ENCODE measurements around the gene ABCD3.
"Not testable (repeated sequence)": the region's sequence is repeated elsewhere in the genome, so short reads cannot be mapped to it uniquely, and the experiment has no call there.

Gene ABCD3

GRCh38 chr1:94440088-94440487, 21.9 kb downstream of the ABCD3 start:
- Histone ChIP-seq H3K27me3 (no peaks in the 10 kb centered on the region), H3K4me3 (no peak overlapping the region), H3K36me3 (no peaks in the 10 kb centered on the region), H3K9me3 (peaks cover 0 to 6% (median 3%) of the 10 kb centered on the region in 3 donors), H3K4me1 (no peaks in the 10 kb centered on the region), H3K27ac (no peak overlapping the region)
- DNase-seq, result no peak
- intact Hi-C loops (cut with DNase I; ENCODE audit: low total_unique reads), result no loop called here
- TF ChIP-seq, protein P1, sequence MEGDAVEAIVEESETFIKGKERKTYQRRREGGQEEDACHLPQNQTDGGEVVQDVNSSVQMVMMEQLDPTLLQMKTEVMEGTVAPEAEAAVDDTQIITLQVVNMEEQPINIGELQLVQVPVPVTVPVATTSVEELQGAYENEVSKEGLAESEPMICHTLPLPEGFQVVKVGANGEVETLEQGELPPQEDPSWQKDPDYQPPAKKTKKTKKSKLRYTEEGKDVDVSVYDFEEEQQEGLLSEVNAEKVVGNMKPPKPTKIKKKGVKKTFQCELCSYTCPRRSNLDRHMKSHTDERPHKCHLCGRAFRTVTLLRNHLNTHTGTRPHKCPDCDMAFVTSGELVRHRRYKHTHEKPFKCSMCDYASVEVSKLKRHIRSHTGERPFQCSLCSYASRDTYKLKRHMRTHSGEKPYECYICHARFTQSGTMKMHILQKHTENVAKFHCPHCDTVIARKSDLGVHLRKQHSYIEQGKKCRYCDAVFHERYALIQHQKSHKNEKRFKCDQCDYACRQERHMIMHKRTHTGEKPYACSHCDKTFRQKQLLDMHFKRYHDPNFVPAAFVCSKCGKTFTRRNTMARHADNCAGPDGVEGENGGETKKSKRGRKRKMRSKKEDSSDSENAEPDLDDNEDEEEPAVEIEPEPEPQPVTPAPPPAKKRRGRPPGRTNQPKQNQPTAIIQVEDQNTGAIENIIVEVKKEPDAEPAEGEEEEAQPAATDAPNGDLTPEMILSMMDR (IDR thresholded peaks at IDR 0.05), result no peak

DNA sequence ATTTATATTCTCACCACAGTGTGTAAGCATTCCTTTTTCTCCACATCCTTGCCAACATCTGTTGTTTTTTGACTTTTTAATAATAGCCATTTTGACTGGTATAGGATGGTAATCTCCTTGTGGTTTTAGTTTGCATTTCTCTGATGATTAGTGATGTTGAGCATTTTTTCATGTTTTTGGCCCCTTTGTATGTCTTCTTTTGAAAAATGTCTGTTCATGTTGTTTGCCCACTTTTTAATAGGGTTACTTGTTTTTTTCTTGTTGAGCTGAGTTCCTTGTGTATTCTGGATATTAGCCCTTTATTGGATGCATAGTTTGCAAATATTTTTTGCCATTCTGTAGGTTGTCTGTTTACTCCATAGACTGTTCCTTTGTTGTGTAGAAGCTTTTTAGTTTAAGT, 24.9 kb downstream of the ABCD3 start:
- H3K9me3 ChIP-seq; H3K27me3 ChIP-seq; H3K27ac ChIP-seq; H3K36me3 ChIP-seq; H3K4me3 ChIP-seq; DNase-seq; intact Hi-C loops (cut with DNase I; ENCODE audit: low total_unique reads); H3K4me1 ChIP-seq: not testable (repeated sequence)

- H3K27ac ChIP-seq; H3K4me3 ChIP-seq; intact Hi-C loops (cut with DNase I; ENCODE audit: low total_unique reads); H3K4me1 ChIP-seq; H3K27me3 ChIP-seq; DNase-seq: not testable (repeated sequence)
- Histone ChIP-seq H3K9me3 (peaks cover 0 to 23% (median 9%) of the 10 kb centered on the region in 3 donors), H3K36me3 (peaks cover 9 to 12% (median 9%) of the 10 kb centered on the region in 3 donors)
Observed at GRCh38 chr1:94444819-94445218, 26.6 kb downstream of the ABCD3 start.

GRCh38 chr1:94445733-94446132, 27.5 kb downstream of the ABCD3 start:
- H3K4me3 ChIP-seq; H3K27ac ChIP-seq; H3K27me3 ChIP-seq; H3K4me1 ChIP-seq; intact Hi-C loops (cut with DNase I; ENCODE audit: low total_unique reads); DNase-seq: not testable (repeated sequence)
- H3K36me3 ChIP-seq, result peaks cover 17 to 21% (median 18%) of the 10 kb centered on the region in 3 donors
- H3K9me3 ChIP-seq, result peaks cover 0 to 32% (median 18%) of the 10 kb centered on the region in 3 donors

- H3K27ac ChIP-seq; DNase-seq; H3K4me3 ChIP-seq; H3K27me3 ChIP-seq; H3K4me1 ChIP-seq; intact Hi-C loops (cut with DNase I; ENCODE audit: low total_unique reads): not testable (repeated sequence)
- peaks cover 17 to 25% (median 18%) of the 10 kb centered on the region in 3 donors for H3K36me3 ChIP-seq
- H3K9me3 ChIP-seq, result peaks cover 0 to 35% (median 20%) of the 10 kb centered on the region in 3 donors
Observed at GRCh38 chr1:94446177-94446576, 28.0 kb downstream of the ABCD3 start.

- intact Hi-C loops (cut with DNase I; ENCODE audit: low total_unique reads); H3K4me3 ChIP-seq; H3K27ac ChIP-seq; H3K27me3 ChIP-seq; H3K4me1 ChIP-seq; DNase-seq: not testable (repeated sequence)
- peaks cover 0 to 35% (median 20%) of the 10 kb centered on the region in 3 donors for H3K9me3 ChIP-seq
- H3K36me3 ChIP-seq, result peaks cover 17 to 42% (median 18%) of the 10 kb centered on the region in 3 donors
Observed at GRCh38 chr1:94448741-94449140, 30.6 kb downstream of the ABCD3 start.

GRCh38 chr1:94456736-94457135, 38.5 kb downstream of the ABCD3 start:
- intact Hi-C loops (cut with DNase I; ENCODE audit: low total_unique reads), result no loop called here
- no peaks in the 10 kb centered on the region for H3K27me3 ChIP-seq

DNA sequence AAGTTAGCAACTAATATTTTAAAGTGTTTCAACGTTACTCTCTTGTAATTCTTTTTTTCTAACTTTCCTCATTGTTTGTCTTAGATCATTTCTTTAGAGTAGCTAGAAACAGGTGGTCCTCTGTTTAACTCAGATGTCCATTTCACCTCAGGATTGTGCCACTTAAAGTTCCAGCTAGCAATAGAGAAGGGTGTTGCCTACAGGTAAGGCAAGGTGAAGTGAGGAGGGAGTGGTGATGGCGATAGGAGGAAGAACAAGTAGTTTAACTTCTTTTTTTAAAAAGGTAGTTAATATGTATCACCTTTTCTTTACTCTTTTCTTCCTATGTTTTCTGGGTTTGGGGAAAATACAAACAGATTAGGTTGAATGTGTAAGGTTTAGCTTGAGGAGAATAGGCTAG, 44.4 kb downstream of the ABCD3 start:
- TF ChIP-seq, protein P1 (IDR thresholded peaks at IDR 0.05), result no peak

More at GRCh38 chr1:94456736-94457135, 38.5 kb downstream of the ABCD3 start:
- H3K4me3 ChIP-seq, result no peak overlapping the region
- TF ChIP-seq, protein P1 (IDR thresholded peaks at IDR 0.05), result no peak
- no peak overlapping the region for H3K27ac ChIP-seq
- DNase-seq, result no peak
- no peaks in the 10 kb centered on the region for H3K9me3 ChIP-seq
- H3K36me3 ChIP-seq, result peaks cover 0 to 19% (median 19%) of the 10 kb centered on the region in 3 donors
- H3K4me1 ChIP-seq, result no peaks in the 10 kb centered on the region

More for the DNA sequence above, 44.4 kb downstream of the ABCD3 start:
- H3K9me3 ChIP-seq, result no peaks in the 10 kb centered on the region
- no peak overlapping the region for H3K4me3 ChIP-seq
- peaks cover 11 to 30% (median 24%) of the 10 kb centered on the region in 3 donors for H3K36me3 ChIP-seq
- no peak overlapping the region for H3K27ac ChIP-seq
- no peak for DNase-seq
- no peaks in the 10 kb centered on the region for H3K27me3 ChIP-seq
- H3K4me1 ChIP-seq, result no peaks in the 10 kb centered on the region
- intact Hi-C loops (cut with DNase I; ENCODE audit: low total_unique reads), result loop anchor here (2.0 kb wide), 1 partner anchor 38 kb away; no protein-coding TSS in a partner anchor

Data from tibial artery (tissue), 4 donors.